Colon (tissue), 2 donors: ENCODE data around the gene LTBP1.
"Not testable (repeated sequence)": the region's sequence is repeated elsewhere in the genome, so short reads cannot be mapped to it uniquely, and the experiment has no call there.

Source experiments
- FAIRE-seq: peaks from 2 replicates; lab custom pipeline; 2012; peaks lifted over from hg19 to GRCh38; lab: Jason Lieb, UNC
- donor health status: control.
- donor health status: control.

LTBP1 gene

GRCh38 chr2:33433279-33434235 lies 486.8 kb downstream of the LTBP1 start:
- FAIRE-seq: no peak

- no peak for FAIRE-seq
Observed at GRCh38 chr2:33435518-33435917, 488.8 kb downstream of the LTBP1 start.

GRCh38 chr2:33436083-33436482 lies 489.3 kb downstream of the LTBP1 start:
- FAIRE-seq: no peak

- no peak for FAIRE-seq
Observed at GRCh38 chr2:33437297-33437696, 490.5 kb downstream of the LTBP1 start.

GRCh38 chr2:33437815-33438214 lies 491.1 kb downstream of the LTBP1 start:
- no peak for FAIRE-seq

- FAIRE-seq: no peak
Observed at GRCh38 chr2:33441235-33441810, 494.6 kb downstream of the LTBP1 start.

GRCh38 chr2:33442052-33442451 lies 495.3 kb downstream of the LTBP1 start:
- not testable (repeated sequence) for FAIRE-seq

- no peak for FAIRE-seq
Observed at GRCh38 chr2:33442528-33443079, 495.9 kb downstream of the LTBP1 start.

GRCh38 chr2:33443274-33443829 lies 496.6 kb downstream of the LTBP1 start:
- FAIRE-seq: no peak

- FAIRE-seq: no peak
Observed at GRCh38 chr2:33444967-33445366, 498.2 kb downstream of the LTBP1 start.

GRCh38 chr2:33448220-33448899 lies 501.6 kb downstream of the LTBP1 start:
- no peak for FAIRE-seq
